ENCODE results near the gene MYD88.
"Not testable (repeated sequence)": the region's sequence is repeated elsewhere in the genome, so short reads cannot be mapped to it uniquely, and the experiment has no call there.

MYD88 gene

DNA sequence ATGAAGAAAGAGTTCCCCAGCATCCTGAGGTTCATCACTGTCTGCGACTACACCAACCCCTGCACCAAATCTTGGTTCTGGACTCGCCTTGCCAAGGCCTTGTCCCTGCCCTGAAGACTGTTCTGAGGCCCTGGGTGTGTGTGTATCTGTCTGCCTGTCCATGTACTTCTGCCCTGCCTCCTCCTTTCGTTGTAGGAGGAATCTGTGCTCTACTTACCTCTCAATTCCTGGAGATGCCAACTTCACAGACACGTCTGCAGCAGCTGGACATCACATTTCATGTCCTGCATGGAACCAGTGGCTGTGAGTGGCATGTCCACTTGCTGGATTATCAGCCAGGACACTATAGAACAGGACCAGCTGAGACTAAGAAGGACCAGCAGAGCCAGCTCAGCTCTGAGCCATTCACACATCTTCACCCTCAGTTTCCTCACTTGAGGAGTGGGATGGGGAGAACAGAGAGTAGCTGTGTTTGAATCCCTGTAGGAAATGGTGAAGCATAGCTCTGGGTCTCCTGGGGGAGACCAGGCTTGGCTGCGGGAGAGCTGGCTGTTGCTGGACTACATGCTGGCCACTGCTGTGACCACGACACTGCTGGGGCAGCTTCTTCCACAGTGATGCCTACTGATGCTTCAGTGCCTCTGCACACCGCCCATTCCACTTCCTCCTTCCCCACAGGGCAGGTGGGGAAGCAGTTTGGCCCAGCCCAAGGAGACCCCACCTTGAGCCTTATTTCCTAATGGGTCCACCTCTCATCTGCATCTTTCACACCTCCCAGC lies 2.9 kb downstream of the MYD88 start:
- no peak for DNase-seq (ENCODE audit: low read depth in 3 of 3, low spot score in 1 of 3)

DNA sequence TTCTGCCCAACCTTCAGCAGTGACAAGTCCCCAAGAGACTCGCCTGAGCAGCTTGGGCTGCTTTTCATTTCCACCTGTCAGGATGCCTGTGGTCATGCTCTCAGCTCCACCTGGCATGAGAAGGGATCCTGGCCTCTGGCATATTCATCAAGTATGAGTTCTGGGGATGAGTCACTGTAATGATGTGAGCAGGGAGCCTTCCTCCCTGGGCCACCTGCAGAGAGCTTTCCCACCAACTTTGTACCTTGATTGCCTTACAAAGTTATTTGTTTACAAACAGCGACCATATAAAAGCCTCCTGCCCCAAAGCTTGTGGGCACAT lies 3.5 kb downstream of the MYD88 start:
- no peak for DNase-seq (ENCODE audit: low read depth in 3 of 3, low spot score in 1 of 3)

DNA sequence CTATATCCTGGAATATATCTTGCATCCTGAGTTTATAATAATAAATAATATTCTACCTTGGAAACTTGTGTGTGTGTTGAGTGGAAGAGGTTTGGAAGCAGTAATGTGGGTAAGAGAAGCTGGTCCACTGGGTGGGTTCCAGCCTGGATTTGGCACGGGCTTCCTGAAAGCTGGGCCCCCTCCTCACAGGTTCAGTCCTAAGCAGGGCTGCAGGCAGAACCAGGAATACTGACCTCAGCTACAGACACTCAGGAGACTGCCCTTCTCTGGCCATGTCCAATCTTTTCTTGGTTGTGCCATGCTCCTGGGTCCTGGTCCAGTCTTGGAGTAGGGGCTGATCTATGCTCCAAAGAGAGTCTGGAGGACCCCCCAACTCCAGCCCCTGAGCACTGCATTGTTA lies 4.5 kb downstream of the MYD88 start:
- DNase-seq (ENCODE audit: low read depth in 3 of 3, low spot score in 1 of 3): no peak

DNA sequence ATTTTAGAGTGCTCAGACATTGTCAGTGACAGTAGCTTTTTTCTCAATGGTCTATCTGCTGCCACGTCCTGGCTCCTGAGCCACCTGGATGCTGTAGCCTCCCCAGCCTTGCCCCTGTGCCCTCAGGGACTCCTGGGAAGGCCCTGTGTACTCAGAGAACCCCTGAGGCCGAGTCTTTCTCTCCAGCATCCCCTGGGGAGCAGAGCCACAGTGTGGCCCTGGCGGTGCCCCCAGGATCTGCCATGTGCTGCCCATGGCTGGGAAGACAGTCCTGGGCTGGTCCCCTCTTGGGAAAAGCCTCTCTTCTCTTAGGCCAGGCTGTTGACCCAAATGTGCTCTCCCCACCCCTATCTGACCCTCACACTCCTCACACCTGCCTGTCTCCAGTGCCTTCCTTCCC lies 5.0 kb downstream of the MYD88 start:
- no peak for DNase-seq (ENCODE audit: low read depth in 3 of 3, low spot score in 1 of 3)

DNA sequence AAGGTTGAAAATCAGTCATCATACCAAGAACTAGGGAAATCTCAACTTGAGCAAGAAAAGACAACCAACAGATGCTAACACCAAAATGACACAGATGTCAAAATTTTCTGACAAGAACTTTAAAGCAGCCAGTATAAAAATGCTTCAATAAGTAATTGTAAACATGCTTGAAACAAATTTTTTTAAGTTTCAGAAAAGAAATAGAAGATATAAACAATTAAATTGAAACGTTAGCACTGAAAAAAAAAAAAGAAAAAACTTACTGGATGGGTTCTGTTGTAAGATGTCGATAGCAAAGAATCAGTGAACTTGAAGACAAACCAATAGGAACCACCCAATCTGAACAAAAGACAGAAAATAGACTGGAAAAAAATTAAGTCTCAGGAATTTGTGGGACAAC lies 8.0 kb downstream of the MYD88 start:
- DNase-seq (ENCODE audit: low read depth in 3 of 3, low spot score in 1 of 3): no peak

DNA sequence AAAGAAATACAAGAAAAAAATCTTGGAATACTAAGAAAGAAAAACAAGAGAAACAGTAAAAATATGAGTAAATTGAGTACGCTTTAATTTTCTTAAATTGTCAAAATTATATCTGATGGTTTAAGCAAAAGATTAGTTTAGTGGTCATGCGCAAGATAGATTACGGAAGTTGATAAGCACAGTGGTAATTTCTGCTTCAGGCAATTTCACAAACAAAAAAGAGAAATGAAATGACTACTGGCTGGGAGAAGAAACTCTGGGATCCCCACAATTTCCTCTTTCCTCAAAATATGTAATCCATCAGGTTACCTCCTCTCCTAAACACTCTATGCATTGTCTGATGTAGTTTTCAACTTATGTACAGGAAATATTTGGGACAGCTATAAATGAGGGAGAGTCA lies 9.0 kb downstream of the MYD88 start:
- DNase-seq (ENCODE audit: low read depth in 3 of 3, low spot score in 1 of 3): no peak

DNA sequence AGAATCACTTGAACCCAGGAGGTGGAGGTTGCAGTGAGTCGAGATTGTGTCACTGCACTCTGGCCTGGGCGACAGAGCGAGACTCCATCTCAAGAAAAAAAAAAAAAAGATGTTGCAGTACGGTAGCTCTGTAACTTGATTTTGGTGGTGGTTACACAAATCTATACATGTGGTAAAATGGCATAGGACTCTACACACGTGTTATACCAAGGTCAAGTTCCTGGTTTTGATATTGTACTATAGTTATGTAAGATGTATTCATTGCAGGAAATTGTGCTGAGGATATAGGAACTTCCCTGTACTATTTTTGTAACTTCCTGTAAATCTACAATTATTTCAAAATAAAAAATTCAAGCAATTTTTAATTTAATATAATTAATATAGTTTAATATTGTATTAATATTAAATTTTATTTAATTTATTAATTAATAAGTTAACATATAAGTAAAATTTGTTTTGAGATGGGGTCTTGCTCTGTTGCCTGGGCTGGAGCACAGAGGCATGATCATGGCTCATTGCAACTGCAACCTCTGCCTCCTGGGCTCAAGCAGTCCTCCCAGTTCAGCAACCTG lies 9.9 kb downstream of the MYD88 start:
- no peak for DNase-seq (ENCODE audit: low read depth in 3 of 3, low spot score in 1 of 3)

DNA sequence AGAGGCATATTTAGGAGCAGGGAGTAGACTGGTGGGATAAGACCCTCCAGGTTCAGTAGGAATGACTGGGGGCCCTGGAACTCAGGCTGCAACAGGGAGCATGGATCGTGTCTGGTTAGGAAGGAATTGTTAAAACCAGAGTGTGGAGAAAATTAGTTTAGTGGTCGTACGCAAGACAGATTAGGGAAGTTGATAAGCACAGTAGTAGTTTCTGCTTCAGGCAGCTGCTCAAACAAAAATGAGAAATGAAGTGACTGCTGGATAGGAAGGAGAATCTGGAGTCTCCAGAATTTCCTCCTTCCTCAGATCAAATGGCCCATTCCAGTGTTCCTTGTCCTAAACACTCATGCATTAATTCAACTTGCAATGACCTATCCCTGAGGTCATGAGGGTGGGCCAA lies 11.2 kb downstream of the MYD88 start:
- DNase-seq (ENCODE audit: low read depth in 3 of 3, low spot score in 1 of 3): no peak

DNA sequence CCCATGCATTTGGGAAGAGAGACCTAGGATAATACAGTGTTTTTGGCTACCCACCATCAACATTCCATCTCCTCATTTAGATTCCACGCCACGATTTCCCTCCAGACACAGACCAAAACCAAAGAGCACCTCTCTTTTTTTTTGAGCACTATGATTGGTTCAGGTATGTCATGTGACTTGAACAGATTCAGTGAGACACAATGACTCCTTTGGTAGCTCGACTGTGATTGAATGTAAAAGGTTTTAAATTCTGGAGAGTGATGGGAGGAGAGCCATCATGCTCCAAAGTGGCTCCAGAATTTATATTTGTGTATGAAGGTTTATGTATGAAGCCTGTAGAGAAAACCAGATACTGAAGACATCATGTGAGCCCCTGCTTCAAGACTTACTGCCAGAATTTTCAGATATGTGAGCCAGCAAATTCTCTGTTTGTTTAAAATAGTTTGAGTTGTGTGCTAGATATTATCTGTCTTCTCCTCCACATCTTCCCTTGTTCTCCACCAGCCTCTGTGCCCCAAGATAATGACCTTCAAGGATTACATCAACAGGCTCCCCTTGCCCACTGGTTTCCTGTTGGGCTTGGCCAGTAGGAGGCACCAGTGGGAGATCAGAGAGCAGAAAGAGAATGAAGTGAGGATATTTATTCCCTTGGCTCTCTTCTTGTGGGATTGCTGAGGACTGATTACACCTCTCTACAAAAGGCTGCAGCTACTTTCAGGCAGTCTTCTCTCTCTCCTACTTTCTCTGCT lies 12.5 kb downstream of the MYD88 start:
- DNase-seq (ENCODE audit: low read depth in 3 of 3, low spot score in 1 of 3): no peak

DNA sequence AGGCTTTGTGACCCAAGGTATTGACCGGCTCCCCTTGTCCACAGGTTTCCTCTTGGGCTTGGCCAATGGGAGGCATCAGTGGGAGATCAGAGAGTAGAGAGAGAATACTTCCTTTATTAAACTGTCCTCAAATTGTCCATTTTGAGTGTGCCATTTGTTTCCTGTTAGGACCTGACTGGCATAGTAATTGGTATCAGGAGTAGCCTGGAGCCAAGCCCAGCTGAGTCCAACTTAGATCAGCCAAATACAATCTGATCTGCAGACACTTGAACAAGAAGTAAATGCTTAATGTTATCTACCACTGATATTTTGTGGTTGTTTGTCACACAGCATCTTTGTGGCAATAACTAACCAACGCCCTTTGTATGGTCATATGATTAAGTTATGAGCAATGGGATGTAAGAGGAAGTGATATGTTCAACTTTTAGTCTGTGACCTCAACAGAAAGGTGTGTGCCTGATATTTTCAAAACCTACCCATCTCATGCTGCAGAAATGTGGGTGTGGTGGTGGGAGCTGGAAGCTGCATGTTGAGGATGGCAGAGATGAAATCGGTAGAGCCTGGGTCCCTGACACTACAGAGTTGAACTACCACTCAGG lies 13.3 kb downstream of the MYD88 start:
- no peak for DNase-seq (ENCODE audit: low read depth in 3 of 3, low spot score in 1 of 3)

DNA sequence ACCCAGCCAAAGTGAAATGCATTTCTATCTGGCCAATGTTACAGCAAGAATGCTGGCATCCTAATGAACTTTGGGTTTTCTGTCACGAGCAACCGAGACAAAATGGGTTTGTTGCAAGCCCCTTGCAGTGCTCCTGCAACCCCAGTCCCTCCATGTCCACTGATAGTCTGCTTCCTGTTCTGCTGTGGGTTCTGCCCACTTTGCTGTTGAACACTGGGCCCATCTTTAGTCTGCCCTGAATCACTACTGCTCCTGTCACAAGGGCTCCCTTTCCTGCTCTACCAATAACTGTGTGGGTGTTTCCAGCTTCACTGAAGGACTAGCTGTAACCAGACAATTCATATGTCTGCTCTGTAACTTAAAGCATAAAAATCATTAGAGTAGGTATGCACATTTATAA lies 14.1 kb downstream of the MYD88 start:
- no peak for DNase-seq (ENCODE audit: low read depth in 3 of 3, low spot score in 1 of 3)

DNA sequence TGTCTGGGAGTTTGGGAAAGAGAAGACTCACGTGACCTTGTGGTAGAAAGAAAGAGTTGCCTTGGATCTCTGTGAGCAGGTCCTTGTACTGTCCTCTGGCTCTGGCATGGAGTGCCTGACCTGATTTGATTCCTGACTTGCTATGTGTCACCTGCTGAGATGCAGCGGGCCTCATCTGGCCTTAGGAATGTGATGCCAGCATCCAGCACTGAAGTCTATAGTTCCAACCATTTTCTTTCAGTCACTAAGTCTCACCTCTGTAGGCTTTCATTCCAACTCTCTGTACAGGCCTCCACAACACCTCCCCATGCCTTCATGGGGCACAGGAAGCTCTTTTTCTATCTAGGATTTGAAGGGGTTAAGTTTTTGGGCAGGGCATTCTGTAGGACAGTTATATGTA lies 14.8 kb downstream of the MYD88 start:
- no peak for DNase-seq (ENCODE audit: low read depth in 3 of 3, low spot score in 1 of 3)

DNA sequence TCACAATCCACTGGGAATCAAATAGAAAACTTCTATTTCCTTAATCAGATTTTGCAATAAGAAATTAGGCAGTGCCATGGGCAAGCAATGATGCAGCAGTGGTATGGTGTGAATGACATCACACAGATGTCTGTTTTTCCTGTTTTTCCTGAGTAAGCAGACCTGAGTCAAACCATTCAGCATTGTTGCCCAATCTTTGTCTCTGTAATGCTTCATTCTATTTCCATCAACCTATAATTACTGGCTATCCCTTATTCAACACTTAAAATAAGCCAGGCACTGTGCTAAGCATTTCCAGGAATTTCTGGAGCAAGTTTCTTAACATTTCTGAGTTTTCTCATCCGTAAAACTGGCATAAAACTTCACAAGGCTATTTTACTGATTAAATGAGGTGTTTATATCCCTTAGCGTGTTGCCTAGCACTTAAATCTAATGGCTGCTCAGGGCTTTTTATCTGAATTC lies 15.6 kb downstream of the MYD88 start:
- DNase-seq (ENCODE audit: low read depth in 3 of 3, low spot score in 1 of 3): no peak

DNA sequence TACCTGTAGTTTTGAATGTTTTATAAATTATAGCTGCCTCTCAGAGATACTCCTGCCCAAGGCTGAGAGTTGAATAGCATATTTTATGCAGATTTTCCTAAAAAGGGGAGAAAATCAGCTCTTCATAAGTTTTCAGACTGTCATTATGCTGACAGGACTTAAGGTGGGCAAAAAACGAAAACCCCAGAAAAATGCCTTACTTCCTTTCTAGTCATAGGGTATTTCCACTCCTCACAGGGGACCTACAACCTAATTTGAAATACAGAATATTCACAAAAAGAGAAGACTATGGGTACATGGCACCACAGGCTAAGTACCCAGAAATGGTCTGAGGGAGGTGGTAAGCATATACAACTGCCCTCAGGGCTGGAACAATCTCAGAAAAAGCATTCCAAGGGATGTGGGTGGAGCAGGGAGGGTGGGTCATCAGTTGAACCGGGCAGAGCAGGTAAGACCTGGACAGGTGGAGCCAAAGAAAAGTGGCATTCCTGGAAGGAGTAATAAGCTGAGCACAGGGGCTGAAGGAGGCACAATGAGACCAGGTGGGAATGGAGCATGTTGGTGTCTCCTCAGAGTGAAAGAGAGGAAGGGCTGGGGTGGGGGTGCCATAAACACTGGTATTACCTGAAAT lies 16.3 kb downstream of the MYD88 start:
- DNase-seq (ENCODE audit: low read depth in 3 of 3, low spot score in 1 of 3): no peak

DNA sequence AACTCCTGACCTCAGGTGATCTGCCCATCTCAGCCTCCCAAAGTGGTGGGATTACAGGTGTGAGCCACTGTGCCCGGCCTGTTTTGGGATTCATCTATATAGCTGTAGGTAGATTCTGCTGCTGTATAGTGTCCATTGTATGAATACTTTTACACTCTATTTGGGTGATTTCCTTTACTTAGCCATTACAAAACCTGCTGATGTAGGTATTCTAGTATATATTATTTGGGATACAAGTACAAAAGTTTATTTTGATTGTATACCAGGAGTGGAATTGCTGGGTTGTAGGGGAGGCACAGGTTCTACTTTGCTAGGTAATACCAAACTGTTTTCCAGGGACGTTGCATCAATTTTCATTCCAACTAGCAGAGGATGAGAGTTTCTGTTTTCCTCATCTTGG lies 17.4 kb downstream of the MYD88 start:
- DNase-seq (ENCODE audit: low read depth in 3 of 3, low spot score in 1 of 3): no peak

DNA sequence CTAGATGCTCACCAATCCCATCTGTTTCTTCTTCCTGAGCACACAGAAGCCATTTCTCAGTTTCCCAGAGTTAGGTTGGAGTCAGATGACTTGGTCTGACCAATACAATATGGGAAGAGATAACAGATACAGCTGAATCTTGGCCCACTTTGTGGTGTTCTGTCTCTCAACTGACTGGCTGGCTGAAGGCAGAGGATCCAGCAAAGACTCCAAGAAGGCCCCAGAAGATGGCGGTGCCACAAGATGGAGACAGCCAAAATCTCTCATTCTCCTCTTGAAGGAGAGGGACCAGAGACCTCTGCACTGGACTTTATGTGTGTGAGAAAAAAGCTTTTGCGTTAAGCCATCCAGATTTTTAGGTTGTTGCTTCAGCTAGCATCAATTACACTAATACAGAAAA lies 18.7 kb downstream of the MYD88 start:
- no peak for DNase-seq (ENCODE audit: low read depth in 3 of 3, low spot score in 1 of 3)

DNA sequence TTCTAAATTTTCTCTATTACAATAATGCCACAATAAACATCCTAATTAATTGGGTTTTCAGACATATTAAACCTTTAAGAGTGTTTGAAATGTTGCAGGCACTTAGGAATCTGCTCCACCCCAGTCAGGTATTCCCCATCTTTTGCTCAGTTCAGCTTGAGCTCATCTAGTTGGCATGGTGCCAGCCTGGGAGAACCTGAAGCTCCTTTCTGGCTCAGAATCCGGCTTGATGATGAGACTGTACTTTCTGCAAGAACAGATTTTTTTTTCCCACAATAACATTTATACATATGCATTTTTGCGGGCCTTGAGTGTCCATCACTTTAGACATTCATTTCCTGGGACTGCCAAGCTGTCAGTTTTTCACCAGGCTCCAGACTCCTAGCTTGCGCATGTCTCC lies 19.1 kb downstream of the MYD88 start:
- DNase-seq (ENCODE audit: low read depth in 3 of 3, low spot score in 1 of 3): no peak

DNA sequence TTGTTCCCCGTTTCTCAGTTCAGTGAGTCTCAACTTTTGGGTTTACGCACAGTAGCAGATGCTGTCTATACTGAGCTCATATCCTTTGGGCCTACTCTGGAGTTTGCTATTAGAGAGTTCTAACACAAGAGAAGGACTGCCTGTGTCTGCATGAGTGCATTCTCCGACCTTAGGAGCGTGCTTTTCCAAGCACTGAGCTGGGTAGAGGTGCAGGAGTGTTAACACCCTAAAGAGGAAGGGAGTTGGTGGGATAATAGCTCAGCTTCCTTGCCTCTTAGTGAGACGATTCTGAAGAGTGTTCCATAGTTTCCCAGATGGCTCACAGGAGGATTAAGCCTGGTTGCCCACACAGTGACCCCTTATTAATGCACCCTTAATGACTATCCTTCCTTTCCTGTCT lies 20.0 kb downstream of the MYD88 start:
- no peak for DNase-seq (ENCODE audit: low read depth in 3 of 3, low spot score in 1 of 3)

DNA sequence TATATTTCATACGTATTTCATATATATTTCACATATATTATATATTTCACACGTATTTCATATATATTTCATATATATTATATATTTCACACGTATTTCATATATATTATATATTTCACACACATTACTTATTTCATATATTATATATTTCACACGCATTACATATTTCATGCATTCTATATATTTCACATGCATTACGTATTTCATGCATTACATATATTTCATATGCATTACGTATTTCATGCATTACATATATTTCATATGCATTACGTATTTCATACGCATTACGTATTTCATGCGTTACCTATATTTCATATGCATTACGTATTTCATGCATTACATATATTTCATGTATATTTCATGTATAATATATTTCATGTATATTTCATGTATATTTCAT lies 22.2 kb downstream of the MYD88 start:
- not testable (repeated sequence) for DNase-seq (ENCODE audit: low read depth in 3 of 3, low spot score in 1 of 3)

DNA sequence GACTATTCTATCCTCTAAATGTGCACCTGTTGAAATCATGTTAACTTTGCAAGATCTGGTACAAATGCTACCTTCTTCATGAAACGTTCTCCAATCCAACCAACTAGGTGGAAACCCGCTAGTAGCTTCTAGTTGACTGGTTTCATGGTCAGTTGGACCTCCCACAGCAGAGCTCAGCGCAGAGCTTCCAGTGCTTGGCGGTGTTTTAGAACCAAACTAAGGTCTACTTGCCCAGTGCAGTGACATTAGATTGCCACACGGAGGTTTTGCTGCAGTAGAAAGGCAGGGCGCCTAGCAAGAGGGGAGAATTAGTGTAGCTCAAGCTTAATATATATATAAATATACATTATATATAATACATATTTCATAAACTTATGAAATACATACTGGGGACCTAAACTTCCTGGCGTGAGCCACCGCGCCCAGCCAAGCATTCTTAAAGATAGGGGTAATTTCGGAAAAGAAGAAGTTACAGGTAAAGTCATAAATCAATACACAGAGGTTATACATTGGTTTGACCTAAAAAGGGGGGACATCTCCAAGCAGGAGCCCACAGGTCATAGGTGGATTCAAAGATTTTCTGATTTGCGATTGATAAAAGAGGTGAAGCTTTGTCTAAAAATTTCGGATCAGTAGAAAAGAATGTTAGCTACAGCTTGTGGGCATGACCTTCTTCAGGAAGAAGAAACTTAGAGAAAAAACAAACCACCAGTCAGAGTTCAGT lies 24.8 kb downstream of the MYD88 start:
- no peak for DNase-seq (ENCODE audit: low read depth in 3 of 3, low spot score in 1 of 3)
